PFSK-1 (cell line): ENCODE measurements around the gene NPHP4.

Experiments
- POLR2AphosphoS5 ChIP-seq: IDR thresholded peaks from 2 replicates; pipeline ENCODE4 v1.6.1; 2012; ENCODE audit warnings: low read depth, mild to moderate bottlenecking, control low read depth, low read length, moderate library complexity
- REST ChIP-seq, 2 experiments: IDR thresholded peaks; 2 replicates each; pipeline versions ENCODE4 v1.6.1 to v1.8.0; 2011 to 2012; ENCODE audit warnings: low read depth in 2 of 2, low read length in 2 of 2, control low read depth in 1 of 2, inconsistent platforms in 1 of 2, mild to moderate bottlenecking in 1 of 2, moderate library complexity in 1 of 2; ENCODE audit not compliant: insufficient read depth in 1 of 2
- SIN3A ChIP-seq: IDR thresholded peaks from 2 replicates; pipeline ENCODE4 v1.6.1; 2012; ENCODE audit warnings: mild to moderate bottlenecking, low read length, moderate library complexity, borderline replicate concordance; ENCODE audit not compliant: insufficient read depth
- TAF1 ChIP-seq: IDR thresholded peaks from 2 replicates; pipeline ENCODE4 v1.6.1; 2012; ENCODE audit warnings: low read length, control low read depth, borderline replicate concordance; ENCODE audit not compliant: insufficient read depth

- TF ChIP-seq REST (IDR thresholded peaks at IDR 0.05; ENCODE audit: insufficient read depth in 1 of 2, low read depth in 2 of 2, low read length in 2 of 2) (no peak), POLR2AphosphoS5 (no peak), TAF1 (no peak), SIN3A (no peak)
These were observed 123.2 kb downstream of the NPHP4 start for GRCh38 chr1:5868931-5869500.
